Esophagus muscularis mucosa (tissue), 4 donors: ENCODE data around the gene RAG1. TPM values are rescaled to one million over a fixed set of nuclear protein-coding genes. Genes with fewer than 3 reads are reported as not detected.
A peak's percentile ranks its signal among the peaks of the same experiment; 100 is the strongest.

ENCODE experiments used
- DNase-seq: peaks from one replicate; pipeline ENCODE4 v3.0.0-alpha.2; 2017; ENCODE audit errors: extremely low spot score
- H3K27ac ChIP-seq, 4 donors: fragments of 200-600 bp; sonication (generic); replicated peaks in 1 of 4; 1 replicate in 3 of 4; 2 replicates in 1 of 4; pipeline ENCODE4 v1.5.1; 2016 to 2019; ENCODE audit warnings: mild to moderate bottlenecking in 1 of 4
- H3K27me3 ChIP-seq, 4 donors: fragments of 200-600 bp; sonication (generic); one replicate each; pipeline versions ENCODE4 v1.5.1 to v1.6.0; 2016 to 2019
- H3K36me3 ChIP-seq, 4 donors: fragments of 200-600 bp; sonication (generic); one replicate each; pipeline ENCODE4 v1.5.1; 2016 to 2019
- H3K4me1 ChIP-seq, 4 donors: fragments of 200-600 bp; sonication (generic); one replicate each; pipeline ENCODE4 v1.5.1; 2016 to 2019
- H3K4me3 ChIP-seq, 4 donors: fragments of 200-600 bp; sonication (generic); 1 replicate in 2 of 4; 2 replicates in 2 of 4; pipeline ENCODE4 v1.5.1; 2016 to 2019; ENCODE audit warnings: mild to moderate bottlenecking in 4 of 4, moderate library complexity in 1 of 4
- H3K9me3 ChIP-seq, 4 donors: fragments of 200-600 bp; sonication (generic); 1 replicate in 3 of 4; 2 replicates in 1 of 4; pipeline ENCODE4 v1.5.1; 2016 to 2019
- CTCF ChIP-seq, 3 experiments: fragments of 200-600 bp in 2 of 3; fragments of 450-650 bp in 1 of 3; sonication (generic) in 2 of 3; IDR thresholded peaks; one replicate each; pipeline ENCODE4 v1.5.1; 2017 to 2019; ENCODE audit warnings: antibody characterized with exemption in 3 of 3, mild to moderate bottlenecking in 2 of 3, moderate library complexity in 1 of 3
- EP300 ChIP-seq: sonication (generic); formaldehyde crosslinking; IDR thresholded peaks from one replicate; pipeline ENCODE4 v1.6.1; 2017; ENCODE audit warnings: antibody characterized with exemption
- POLR2A ChIP-seq: fragments of 450-650 bp; IDR thresholded peaks from one replicate; pipeline ENCODE4 v1.6.1; 2017; ENCODE audit warnings: antibody characterized with exemption, moderate library complexity, mild to moderate bottlenecking, low read depth
- POLR2AphosphoS5 ChIP-seq, 2 donors: sonication (generic); formaldehyde crosslinking; IDR thresholded peaks; one replicate each; pipeline ENCODE4 v1.6.1; 2017; ENCODE audit warnings: antibody characterized with exemption in 2 of 2
- WGBS: methylation state at CpG from one replicate; pipeline ENCODE4 v1.1.5; 2018; 5-methylcytosine and 5-hydroxymethylcytosine counted together
- intact Hi-C: fragments of 100-400 bp; cut with DNase I; formaldehyde crosslinking; loops from one replicate; pipeline ENCODE4 v1.15.1; 2023
- total RNA-seq, 4 donors: library from RNA; depleted of rRNA; stranded (reverse); fragments of >200 nt; gene quantifications; one replicate each; pipeline versions ENCODE4 v1.1.0 to v1.2.1, GENCODE V29; 2016

Gene RAG1
- total RNA-seq, 4 donors from 2014 or later, result 0.33 to 0.80 (median 0.56) TPM

DNA sequence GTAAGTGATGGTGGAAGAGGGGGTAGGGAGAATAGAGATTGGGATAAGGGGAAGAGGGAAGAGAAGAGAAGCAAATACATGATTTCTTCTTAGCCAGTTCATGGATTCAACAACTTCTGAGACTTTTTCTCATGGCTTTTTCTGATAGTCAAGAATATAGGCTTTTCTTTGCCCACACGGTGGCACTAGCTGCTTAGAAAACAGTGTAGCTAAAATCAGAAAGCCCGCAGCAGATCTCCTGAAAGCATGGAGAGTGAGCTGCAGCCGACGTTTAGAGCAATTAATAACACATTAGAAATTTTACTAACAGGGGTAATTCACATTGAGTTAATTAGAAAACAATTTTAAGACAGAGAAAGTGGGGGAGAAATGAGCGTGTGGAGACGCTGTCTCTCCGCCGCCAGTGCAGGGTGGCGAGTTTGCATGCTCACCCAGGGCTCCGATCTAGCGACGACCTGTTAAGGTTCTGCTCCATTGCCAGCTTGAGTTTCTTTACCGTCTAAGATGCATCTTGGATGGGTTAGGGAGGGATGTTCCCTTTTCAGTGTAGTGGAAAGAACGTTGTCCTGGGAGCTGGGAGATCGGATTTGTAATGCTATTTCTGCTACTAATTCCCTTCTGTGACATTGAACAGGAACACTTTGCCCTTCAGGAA is 3.3 kb upstream of the RAG1 start:
- TF ChIP-seq EP300 (no peak), CTCF (IDR thresholded peaks at IDR 0.05) (peak; percentile 66 to 72 (median 70)), POLR2AphosphoS5 (IDR thresholded peaks at IDR 0.05) (no peak), POLR2A (no peak)
- WGBS, result 2% methylated on average over 15 of the region's 15 CpGs
- peak overlapping the region; percentile 38 to 54 (median 41) for H3K4me3 ChIP-seq
- peaks cover 0 to 7% (median 5%) of the 10 kb centered on the region in 4 donors for H3K4me1 ChIP-seq
- intact Hi-C loops, result loop anchor here (1.0 to 10.0 kb wide), 3 partner anchors 58 to 180 kb away; no protein-coding TSS in a partner anchor
- no peak overlapping the region for H3K27ac ChIP-seq
- H3K9me3 ChIP-seq, result peaks cover 0 to 7% (median 0%) of the 10 kb centered on the region in 4 donors
- no peaks in the 10 kb centered on the region for H3K36me3 ChIP-seq
- H3K27me3 ChIP-seq, result no peaks in the 10 kb centered on the region
- no peak for DNase-seq

- WGBS, result 76% methylated on average over 6 of the region's 6 CpGs
- Histone ChIP-seq H3K4me1 (peaks cover 0 to 7% (median 5%) of the 10 kb centered on the region in 4 donors), H3K4me3 (peak overlapping the region; percentile 38 to 54 (median 41)), H3K27me3 (no peaks in the 10 kb centered on the region), H3K27ac (no peak overlapping the region), H3K9me3 (peaks cover 0 to 1% (median 0%) of the 10 kb centered on the region in 4 donors), H3K36me3 (no peaks in the 10 kb centered on the region)
- no peak for DNase-seq
- TF ChIP-seq EP300 (no peak), CTCF (IDR thresholded peaks at IDR 0.05) (no peak), POLR2A (no peak), POLR2AphosphoS5 (IDR thresholded peaks at IDR 0.05) (no peak)
- intact Hi-C loops, result loop anchor here (5.0 to 10.0 kb wide), 2 partner anchors 57 to 180 kb away; no protein-coding TSS in a partner anchor
Measured at GRCh38 chr11:36565031-36565610, 2.7 kb upstream of the RAG1 start.

GRCh38 chr11:36566407-36567053 is 1.3 kb upstream of the RAG1 start:
- intact Hi-C loops, result loop anchor here (5.0 to 10.0 kb wide), 2 partner anchors 56 to 178 kb away; no protein-coding TSS in a partner anchor
- Histone ChIP-seq H3K4me1 (peaks cover 0 to 7% (median 5%) of the 10 kb centered on the region in 4 donors), H3K27me3 (no peaks in the 10 kb centered on the region), H3K36me3 (no peaks in the 10 kb centered on the region), H3K9me3 (no peaks in the 10 kb centered on the region), H3K27ac (no peak overlapping the region), H3K4me3 (no peak overlapping the region)
- no peak for DNase-seq
- TF ChIP-seq POLR2AphosphoS5 (IDR thresholded peaks at IDR 0.05) (no peak), POLR2A (no peak), CTCF (IDR thresholded peaks at IDR 0.05) (no peak), EP300 (no peak)
- 92% methylated on average over 4 of the region's 4 CpGs for WGBS

DNA sequence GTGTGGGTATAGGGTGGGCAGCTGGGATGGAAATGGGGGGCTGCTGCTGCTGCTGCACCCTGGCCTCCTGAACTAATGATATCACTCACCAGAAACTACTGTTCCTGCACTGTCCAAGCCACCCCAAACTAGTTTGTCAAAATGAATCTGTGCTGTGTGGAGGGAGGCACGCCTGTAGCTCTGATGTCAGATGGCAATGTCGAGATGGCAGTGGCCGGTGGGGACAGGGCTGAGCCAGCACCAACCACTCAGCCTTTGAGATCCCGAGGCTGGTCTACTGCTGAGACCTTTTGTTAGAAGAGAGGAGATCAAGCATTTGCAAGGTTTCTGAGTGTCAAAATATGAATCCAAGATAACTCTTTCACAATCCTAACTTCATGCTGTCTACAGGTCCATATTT is 1.3 kb downstream of the RAG1 start:
- Histone ChIP-seq H3K4me1 (peaks cover 0 to 7% (median 5%) of the 10 kb centered on the region in 4 donors), H3K4me3 (no peak overlapping the region), H3K9me3 (no peaks in the 10 kb centered on the region), H3K36me3 (peaks cover 0 to 6% (median 3%) of the 10 kb centered on the region in 4 donors), H3K27ac (no peak overlapping the region), H3K27me3 (no peaks in the 10 kb centered on the region)
- TF ChIP-seq POLR2A, result no peak
- TF ChIP-seq CTCF (IDR thresholded peaks at IDR 0.05), result no peak
- TF ChIP-seq POLR2AphosphoS5 (IDR thresholded peaks at IDR 0.05), result no peak
- no peak for TF ChIP-seq EP300
- intact Hi-C loops, result loop anchor here (5.0 to 10.0 kb wide), 2 partner anchors 53 to 176 kb away; no protein-coding TSS in a partner anchor
- DNase-seq, result no peak
- 87% methylated on average over 4 of the region's 4 CpGs for WGBS
